ENCODE data around the gene INPP5J. TPM values are rescaled to one million over a fixed set of nuclear protein-coding genes. Genes with fewer than 3 reads are reported as not detected.

Gene INPP5J
- total RNA-seq, 3 donors from 2014 or later = 0.16 to 0.21 TPM; not detected in 1

DNA sequence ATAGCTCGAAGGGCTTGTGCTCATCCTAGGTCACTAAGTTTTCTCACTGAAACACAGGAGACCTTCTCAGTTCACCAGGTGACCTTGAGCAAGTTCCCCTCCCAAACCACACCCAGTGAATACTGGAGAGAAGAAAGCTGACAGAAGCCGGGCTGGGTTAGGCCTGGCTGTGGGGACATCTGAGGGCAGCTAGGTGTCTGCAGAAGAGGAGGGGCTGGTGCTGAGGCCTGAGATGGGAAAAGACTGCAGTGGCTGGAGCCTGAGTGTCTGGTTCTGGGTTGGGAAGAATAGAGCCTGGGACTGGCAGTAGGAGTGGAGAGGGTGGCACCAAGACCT lies 602 bp upstream of the INPP5J start:
- Mint-ChIP-seq H3K4me3 (no peak overlapping the region), H3K9me3 (no peaks in the 10 kb centered on the region), H3K27me3 (ENCODE audit: low read depth) (no peaks in the 10 kb centered on the region), H3K4me1 (ENCODE audit: low read depth) (no peaks in the 10 kb centered on the region), H3K36me3 (ENCODE audit: insufficient read depth) (no peaks in the 10 kb centered on the region)
- DNase-seq (no peak), ATAC-seq (no peak)

DNA sequence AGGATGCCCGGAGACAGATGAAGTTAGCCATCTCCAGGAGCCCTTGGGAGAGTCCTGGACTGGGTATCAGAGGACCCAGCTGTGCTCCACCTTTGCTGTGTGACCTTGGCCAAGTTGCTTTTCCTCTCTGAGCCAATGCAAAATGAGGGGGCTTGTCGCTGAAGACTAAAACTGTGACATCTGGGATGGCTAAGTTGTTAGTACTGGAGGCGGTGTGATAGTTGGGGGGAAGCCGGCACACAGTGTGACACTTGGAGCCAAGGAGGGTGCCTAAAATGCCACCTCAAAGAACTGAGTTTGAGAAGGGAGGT lies 481 bp downstream of the INPP5J start:
- H3K36me3 Mint-ChIP-seq (ENCODE audit: insufficient read depth) = no peaks in the 10 kb centered on the region
- H3K27me3 Mint-ChIP-seq (ENCODE audit: low read depth) = peaks cover 1% of the 10 kb centered on the region
- DNase-seq (no peak), ATAC-seq (no peak)
- no peaks in the 10 kb centered on the region for H3K9me3 Mint-ChIP-seq
- H3K4me3 Mint-ChIP-seq = no peak overlapping the region
- H3K4me1 Mint-ChIP-seq (ENCODE audit: low read depth) = no peaks in the 10 kb centered on the region

DNA sequence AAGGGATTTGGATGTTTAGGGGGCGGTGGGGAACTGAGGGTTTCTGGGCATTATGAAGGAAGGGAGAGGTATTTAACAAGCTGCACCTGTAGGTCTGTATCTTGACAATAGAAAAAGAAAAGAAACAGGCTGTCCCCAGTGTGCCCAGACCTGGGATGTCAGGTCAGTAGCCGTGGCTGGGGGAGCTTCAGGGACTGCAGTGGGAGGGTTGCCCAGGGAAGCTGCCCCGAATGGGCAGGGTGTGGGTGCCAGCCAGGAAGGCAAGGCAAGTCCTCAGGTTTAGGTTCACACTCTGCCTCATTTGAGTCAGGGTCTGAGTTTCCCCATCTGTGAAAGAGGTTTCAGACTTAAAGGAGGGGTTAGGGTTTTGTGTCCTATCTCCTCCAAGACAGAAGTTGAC lies 1.5 kb downstream of the INPP5J start:
- no peaks in the 10 kb centered on the region for H3K4me1 Mint-ChIP-seq (ENCODE audit: low read depth)
- H3K4me3 Mint-ChIP-seq = no peak overlapping the region

DNA sequence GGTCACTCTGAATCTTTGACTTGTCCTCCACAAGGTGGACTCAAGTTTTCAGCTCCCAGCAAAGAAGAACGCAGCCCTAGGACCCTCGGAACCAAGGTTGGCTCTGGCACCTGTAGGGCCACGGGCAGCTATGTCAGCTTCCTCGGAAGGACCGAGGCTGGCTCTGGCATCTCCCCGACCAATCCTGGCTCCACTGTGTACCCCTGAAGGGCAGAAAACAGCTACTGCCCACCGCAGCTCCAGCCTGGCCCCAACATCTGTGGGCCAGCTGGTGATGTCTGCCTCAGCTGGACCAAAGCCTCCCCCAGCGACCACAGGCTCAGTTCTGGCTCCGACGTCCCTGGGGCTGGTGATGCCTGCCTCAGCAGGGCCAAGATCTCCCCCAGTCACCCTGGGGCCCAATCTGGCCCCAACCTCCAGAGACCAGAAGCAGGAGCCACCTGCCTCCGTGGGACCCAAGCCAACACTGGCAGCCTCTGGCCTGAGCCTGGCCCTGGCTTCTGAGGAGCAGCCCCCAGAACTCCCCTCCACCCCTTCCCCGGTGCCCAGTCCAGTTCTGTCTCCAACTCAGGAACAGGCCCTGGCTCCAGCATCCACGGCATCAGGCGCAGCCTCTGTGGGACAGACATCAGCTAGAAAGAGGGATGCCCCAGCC lies 2.2 kb downstream of the INPP5J start:
- DNase-seq (no peak), ATAC-seq (no peak)
- Mint-ChIP-seq H3K36me3 (ENCODE audit: insufficient read depth) (no peaks in the 10 kb centered on the region), H3K4me3 (no peak overlapping the region), H3K4me1 (ENCODE audit: low read depth) (no peaks in the 10 kb centered on the region), H3K9me3 (no peaks in the 10 kb centered on the region), H3K27me3 (ENCODE audit: low read depth) (peaks cover 6% of the 10 kb centered on the region)

More for the DNA sequence above, 1.5 kb downstream of the INPP5J start:
- DNase-seq (no peak), ATAC-seq (no peak)
- Mint-ChIP-seq H3K36me3 (ENCODE audit: insufficient read depth) (no peaks in the 10 kb centered on the region), H3K27me3 (ENCODE audit: low read depth) (peaks cover 6% of the 10 kb centered on the region), H3K9me3 (no peaks in the 10 kb centered on the region)

DNA sequence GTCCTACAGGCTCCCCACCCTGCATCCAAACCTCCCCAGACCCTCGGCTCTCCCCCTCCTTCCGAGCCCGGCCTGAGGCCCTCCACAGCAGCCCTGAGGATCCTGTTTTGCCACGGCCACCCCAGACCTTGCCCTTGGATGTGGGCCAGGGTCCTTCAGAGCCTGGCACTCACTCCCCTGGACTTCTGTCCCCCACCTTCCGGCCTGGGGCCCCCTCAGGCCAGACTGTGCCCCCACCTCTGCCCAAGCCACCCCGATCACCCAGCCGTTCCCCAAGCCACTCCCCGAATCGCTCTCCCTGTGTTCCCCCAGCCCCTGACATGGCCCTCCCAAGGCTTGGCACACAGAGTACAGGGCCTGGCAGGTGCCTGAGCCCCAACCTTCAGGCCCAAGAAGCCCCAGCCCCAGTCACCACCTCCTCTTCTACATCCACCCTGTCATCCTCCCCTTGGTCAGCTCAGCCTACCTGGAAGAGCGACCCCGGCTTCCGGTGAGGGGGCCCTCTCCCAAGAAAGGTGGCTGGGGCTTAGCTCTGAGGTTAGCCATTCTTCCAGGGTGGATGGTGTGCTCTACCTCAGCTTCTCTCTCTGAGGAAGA lies 2.9 kb downstream of the INPP5J start:
- Mint-ChIP-seq H3K36me3 (ENCODE audit: insufficient read depth) (no peaks in the 10 kb centered on the region), H3K4me3 (no peak overlapping the region), H3K27me3 (ENCODE audit: low read depth) (peaks cover 6% of the 10 kb centered on the region), H3K9me3 (no peaks in the 10 kb centered on the region), H3K4me1 (ENCODE audit: low read depth) (no peaks in the 10 kb centered on the region)
- ATAC-seq (no peak), DNase-seq (no peak)

DNA sequence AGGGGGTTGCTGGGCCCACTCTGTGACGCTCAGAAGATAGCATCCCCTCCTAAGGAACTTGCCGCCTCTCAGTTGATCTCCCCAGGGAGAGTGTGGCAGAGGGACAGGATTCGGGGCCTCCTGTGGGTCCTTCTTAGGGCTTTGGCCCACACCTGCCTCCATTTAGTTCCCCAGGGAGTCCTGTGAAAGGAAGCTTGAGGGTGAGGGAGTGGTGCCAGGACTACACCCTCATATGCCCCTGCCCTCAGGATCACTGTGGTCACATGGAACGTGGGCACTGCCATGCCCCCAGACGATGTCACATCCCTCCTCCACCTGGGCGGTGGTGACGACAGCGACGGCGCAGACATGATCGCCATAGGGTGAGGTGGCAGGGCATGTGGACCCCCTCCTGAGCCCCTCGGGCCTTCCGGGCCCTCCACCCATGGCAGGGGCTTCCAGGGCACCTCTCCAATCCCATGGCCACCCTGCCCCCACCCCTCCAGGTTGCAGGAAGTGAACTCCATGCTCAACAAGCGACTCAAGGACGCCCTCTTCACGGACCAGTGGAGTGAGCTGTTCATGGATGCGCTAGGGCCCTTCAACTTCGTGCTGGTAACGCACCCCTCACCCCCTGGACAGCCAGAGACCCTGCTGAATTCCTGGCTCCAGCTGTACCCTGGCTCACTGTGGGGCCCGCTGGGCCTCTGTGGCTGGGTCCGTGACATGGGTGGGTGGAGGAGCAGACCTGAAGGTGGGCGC lies 3.5 kb downstream of the INPP5J start:
- no peaks in the 10 kb centered on the region for H3K9me3 Mint-ChIP-seq
- no peaks in the 10 kb centered on the region for H3K4me1 Mint-ChIP-seq (ENCODE audit: low read depth)
- ATAC-seq (no peak), DNase-seq (no peak)
- no peak overlapping the region for H3K4me3 Mint-ChIP-seq
- peaks cover 6% of the 10 kb centered on the region for H3K27me3 Mint-ChIP-seq (ENCODE audit: low read depth)
- no peaks in the 10 kb centered on the region for H3K36me3 Mint-ChIP-seq (ENCODE audit: insufficient read depth)

DNA sequence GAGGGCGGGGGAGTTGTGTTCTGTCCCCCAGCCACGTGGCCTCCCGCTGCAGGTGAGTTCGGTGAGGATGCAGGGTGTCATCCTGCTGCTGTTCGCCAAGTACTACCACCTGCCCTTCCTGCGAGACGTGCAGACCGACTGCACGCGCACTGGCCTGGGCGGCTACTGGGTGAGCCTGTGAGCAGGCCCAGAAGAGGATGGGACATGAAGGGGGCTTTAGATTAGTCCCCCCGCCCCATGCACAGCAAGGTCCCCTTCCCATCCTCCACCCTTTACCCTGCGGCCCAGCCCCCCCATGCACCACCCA lies 4.1 kb downstream of the INPP5J start:
- DNase-seq = no peak
- H3K27me3 Mint-ChIP-seq (ENCODE audit: low read depth) = peaks cover 6% of the 10 kb centered on the region
- H3K9me3 Mint-ChIP-seq = no peaks in the 10 kb centered on the region
- no peaks in the 10 kb centered on the region for H3K36me3 Mint-ChIP-seq (ENCODE audit: insufficient read depth)
- no peak for ATAC-seq
- no peaks in the 10 kb centered on the region for H3K4me1 Mint-ChIP-seq (ENCODE audit: low read depth)
- H3K4me3 Mint-ChIP-seq = no peak overlapping the region

DNA sequence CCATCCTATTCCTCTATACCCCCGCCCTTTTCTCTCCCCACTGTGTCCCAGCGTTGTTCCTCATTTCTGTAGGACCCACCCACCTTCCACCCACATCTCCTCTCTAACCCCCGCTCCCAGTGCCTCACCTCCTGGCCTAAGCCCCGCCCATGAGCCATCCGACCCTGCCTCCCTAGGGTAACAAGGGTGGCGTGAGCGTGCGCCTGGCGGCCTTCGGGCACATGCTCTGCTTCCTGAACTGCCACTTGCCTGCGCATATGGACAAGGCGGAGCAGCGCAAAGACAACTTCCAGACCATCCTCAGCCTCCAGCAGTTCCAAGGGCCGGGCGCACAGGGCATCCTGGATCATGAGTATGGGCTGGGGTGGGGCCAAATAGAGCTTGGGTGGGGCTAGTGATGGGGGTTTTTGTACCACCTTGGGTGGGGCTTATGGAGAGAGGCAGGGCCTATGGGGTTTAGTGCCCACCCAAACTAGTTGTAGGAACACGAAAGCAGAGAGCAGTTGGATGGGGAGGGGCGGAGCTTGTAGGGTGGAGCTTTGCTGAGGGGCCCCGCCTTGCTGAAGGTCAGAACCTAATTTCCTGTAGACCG lies 4.5 kb downstream of the INPP5J start:
- Mint-ChIP-seq H3K36me3 (ENCODE audit: insufficient read depth) (no peaks in the 10 kb centered on the region), H3K4me3 (no peak overlapping the region), H3K27me3 (ENCODE audit: low read depth) (peaks cover 6% of the 10 kb centered on the region), H3K9me3 (no peaks in the 10 kb centered on the region), H3K4me1 (ENCODE audit: low read depth) (no peaks in the 10 kb centered on the region)
- DNase-seq = no peak
- no peak for ATAC-seq

DNA sequence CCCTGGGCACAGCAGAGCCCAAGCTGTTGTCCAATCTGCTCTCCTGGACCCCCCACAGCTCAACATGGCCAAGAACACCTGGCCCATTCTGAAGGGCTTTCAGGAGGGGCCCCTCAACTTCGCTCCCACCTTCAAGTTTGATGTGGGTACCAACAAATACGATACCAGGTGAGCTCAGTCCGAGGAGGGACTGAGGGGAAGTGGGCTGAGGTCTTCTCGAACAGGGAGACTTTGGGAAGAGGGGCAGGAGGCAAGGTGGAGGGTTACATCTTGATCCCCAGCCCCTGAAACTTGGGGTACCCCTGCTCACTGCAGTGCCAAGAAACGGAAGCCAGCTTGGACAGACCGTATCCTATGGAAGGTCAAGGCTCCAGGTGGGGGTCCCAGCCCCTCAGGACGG lies 5.4 kb downstream of the INPP5J start:
- Mint-ChIP-seq H3K4me1 (ENCODE audit: low read depth) (no peaks in the 10 kb centered on the region), H3K9me3 (no peaks in the 10 kb centered on the region)
- no peak for ATAC-seq

DNA sequence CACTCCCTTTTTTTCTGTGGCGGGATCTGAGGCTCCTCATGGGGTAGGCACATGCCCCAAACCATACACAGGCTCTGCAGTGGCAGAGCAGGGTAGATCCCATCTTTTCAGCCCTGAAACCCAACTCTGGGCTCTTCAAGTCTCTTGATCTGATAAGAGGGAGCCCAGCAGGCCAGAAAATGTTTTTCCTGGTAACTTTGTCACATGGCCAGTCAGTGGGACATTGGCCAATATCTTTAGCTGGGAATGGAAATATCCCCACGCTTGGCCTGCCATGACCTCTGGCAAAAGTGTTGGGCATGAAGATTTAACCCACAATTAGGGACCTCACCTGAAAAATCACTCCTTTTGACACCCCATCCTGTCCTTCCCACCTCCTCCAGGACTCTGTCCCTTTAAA lies 8.1 kb downstream of the INPP5J start:
- Mint-ChIP-seq H3K27me3 (ENCODE audit: low read depth) (peaks cover 6% of the 10 kb centered on the region), H3K9me3 (no peaks in the 10 kb centered on the region), H3K36me3 (ENCODE audit: insufficient read depth) (no peaks in the 10 kb centered on the region), H3K4me3 (no peak overlapping the region), H3K4me1 (ENCODE audit: low read depth) (no peaks in the 10 kb centered on the region)
- ATAC-seq = no peak
- DNase-seq = no peak

More for the DNA sequence above, 5.4 kb downstream of the INPP5J start:
- Mint-ChIP-seq H3K36me3 (ENCODE audit: insufficient read depth) (no peaks in the 10 kb centered on the region), H3K27me3 (ENCODE audit: low read depth) (peaks cover 6% of the 10 kb centered on the region), H3K4me3 (no peak overlapping the region)
- no peak for DNase-seq

DNA sequence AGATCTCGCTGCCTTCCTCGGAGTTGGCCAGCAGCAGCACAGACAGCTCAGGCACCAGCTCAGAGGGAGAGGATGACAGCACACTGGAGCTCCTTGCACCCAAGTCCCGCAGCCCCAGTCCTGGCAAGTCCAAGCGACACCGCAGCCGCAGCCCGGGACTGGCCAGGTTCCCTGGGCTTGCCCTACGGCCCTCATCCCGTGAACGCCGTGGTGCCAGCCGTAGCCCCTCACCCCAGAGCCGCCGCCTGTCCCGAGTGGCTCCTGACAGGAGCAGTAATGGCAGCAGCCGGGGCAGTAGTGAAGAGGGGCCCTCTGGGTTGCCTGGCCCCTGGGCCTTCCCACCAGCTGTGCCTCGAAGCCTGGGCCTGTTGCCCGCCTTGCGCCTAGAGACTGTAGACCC lies 11.1 kb downstream of the INPP5J start:
- no peaks in the 10 kb centered on the region for H3K36me3 Mint-ChIP-seq (ENCODE audit: insufficient read depth)
- ATAC-seq (no peak), DNase-seq (no peak)
- H3K27me3 Mint-ChIP-seq (ENCODE audit: low read depth) = peaks cover 5% of the 10 kb centered on the region
- no peaks in the 10 kb centered on the region for H3K4me1 Mint-ChIP-seq (ENCODE audit: low read depth)
- no peak overlapping the region for H3K4me3 Mint-ChIP-seq
- H3K9me3 Mint-ChIP-seq = no peaks in the 10 kb centered on the region

DNA sequence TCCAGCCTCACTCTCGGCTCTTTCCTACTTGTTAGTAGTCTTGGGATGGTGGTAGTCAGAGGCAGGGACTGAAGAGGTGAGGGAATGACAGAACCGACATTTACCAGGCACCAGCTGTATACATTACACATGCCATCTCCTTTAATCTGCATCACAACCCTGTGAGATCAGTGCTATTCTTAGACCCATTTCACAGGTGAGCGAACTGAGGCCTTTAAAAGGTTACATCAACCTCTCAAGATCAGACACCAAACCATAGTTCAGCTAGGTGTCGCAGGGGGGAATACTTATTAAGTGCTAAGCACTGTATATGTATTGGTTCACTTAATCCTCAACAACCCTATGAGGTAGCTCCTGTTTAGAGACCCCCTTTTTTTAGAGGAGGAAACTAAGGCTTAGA lies 11.9 kb downstream of the INPP5J start:
- no peaks in the 10 kb centered on the region for H3K36me3 Mint-ChIP-seq (ENCODE audit: insufficient read depth)

DNA sequence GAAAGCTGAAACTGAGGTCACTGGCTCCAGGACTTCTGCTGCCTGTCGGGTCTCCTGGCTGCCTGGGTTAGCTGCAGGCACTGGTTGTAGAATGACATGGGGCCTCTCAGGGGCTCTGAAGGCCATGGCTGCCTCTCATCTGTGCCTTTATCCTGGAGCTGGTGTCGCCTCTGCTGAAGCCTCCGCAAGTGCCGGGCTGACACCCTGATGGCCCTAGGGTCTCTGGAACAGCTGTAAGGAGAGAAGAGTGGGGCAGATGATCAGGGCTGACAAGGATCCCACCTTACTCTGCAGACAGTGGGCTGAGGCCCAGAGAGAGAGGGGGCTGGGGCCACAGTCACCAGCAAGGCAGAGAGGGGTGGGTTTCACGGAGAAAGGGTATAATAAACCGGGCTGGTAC lies 12.9 kb downstream of the INPP5J start:
- Mint-ChIP-seq H3K36me3 (ENCODE audit: insufficient read depth) (no peaks in the 10 kb centered on the region), H3K27me3 (ENCODE audit: low read depth) (peaks cover 5% of the 10 kb centered on the region), H3K4me1 (ENCODE audit: low read depth) (no peaks in the 10 kb centered on the region), H3K4me3 (no peak overlapping the region), H3K9me3 (no peaks in the 10 kb centered on the region)
- ATAC-seq (no peak), DNase-seq (no peak)

More for the DNA sequence above, 11.9 kb downstream of the INPP5J start:
- H3K9me3 Mint-ChIP-seq = no peaks in the 10 kb centered on the region
- ATAC-seq (no peak), DNase-seq (no peak)
- no peaks in the 10 kb centered on the region for H3K4me1 Mint-ChIP-seq (ENCODE audit: low read depth)
- peaks cover 5% of the 10 kb centered on the region for H3K27me3 Mint-ChIP-seq (ENCODE audit: low read depth)
- no peak overlapping the region for H3K4me3 Mint-ChIP-seq

DNA sequence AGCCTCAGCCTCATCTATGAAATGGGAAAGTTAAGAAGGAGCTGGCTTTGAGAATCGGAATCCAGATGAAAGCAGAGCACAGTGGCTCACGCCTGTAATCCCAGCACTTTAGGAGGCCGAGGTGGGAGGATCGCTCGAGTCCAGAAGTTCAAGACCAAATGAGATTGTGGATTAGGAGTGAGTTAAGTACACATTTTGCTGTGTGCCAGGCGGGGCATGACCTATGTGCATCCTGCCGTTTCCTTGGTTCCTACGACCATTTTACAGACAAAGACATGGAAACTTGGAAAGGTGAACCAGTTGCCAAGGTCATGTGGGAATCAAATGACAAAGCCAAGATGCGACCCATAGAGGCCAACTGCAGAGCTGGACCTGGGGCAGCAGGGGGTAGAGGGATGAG lies 13.4 kb downstream of the INPP5J start:
- peaks cover 5% of the 10 kb centered on the region for H3K27me3 Mint-ChIP-seq (ENCODE audit: low read depth)
- no peaks in the 10 kb centered on the region for H3K4me1 Mint-ChIP-seq (ENCODE audit: low read depth)
- ATAC-seq = no peak

DNA sequence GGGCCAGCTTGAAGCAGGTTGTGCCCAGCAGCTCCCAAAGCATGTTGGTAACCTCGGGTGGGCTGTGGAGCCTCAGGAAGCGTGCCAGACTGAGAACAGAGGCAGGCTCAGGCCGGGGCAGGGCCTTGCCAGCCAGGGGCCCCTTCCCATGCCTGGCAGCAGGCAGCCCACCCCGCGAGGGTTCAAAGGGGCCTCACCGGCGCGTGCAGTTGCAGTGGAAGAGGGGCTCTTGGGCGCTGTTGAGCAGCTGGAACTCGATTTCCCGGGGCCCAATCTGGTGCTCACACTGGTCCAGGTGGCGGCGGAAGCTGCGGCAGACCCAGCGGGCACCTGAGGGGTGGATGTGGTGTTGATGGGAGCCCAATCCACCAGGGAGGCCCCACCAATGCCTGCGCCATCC lies 13.9 kb downstream of the INPP5J start:
- ATAC-seq = no peak
- Mint-ChIP-seq H3K27me3 (ENCODE audit: low read depth) (peaks cover 5% of the 10 kb centered on the region), H3K9me3 (no peaks in the 10 kb centered on the region), H3K36me3 (ENCODE audit: insufficient read depth) (no peaks in the 10 kb centered on the region), H3K4me1 (ENCODE audit: low read depth) (no peaks in the 10 kb centered on the region), H3K4me3 (no peak overlapping the region)
- no peak for DNase-seq

More for the DNA sequence above, 13.4 kb downstream of the INPP5J start:
- Mint-ChIP-seq H3K4me3 (no peak overlapping the region), H3K36me3 (ENCODE audit: insufficient read depth) (no peaks in the 10 kb centered on the region), H3K9me3 (no peaks in the 10 kb centered on the region)
- no peak for DNase-seq

All from activated T-cell treated with anti-CD3 and anti-CD28 coated beads, Interleukin-2, amount 50 U/mL, for 4 hours (primary cell).